ENCODE data around the gene CEP63. TPM values are rescaled to one million over a fixed set of nuclear protein-coding genes. Genes with fewer than 3 reads are reported as not detected.

Gene CEP63
- total RNA-seq, 1 donor from 2014 or later, result 22.1 TPM

- Histone ChIP-seq H3K9me3 (no peaks in the 10 kb centered on the region), H3K36me3 (no peaks in the 10 kb centered on the region), H3K4me3 (no peak overlapping the region), H3K4me1 (peaks cover 24% of the 10 kb centered on the region), H3K27me3 (no peaks in the 10 kb centered on the region), H3K27ac (peak overlapping the region; percentile 42)
- DNase-seq (no peak), ATAC-seq (peak; percentile 49)
- TF ChIP-seq CTCF (IDR thresholded peaks at IDR 0.05), result no peak
- intact Hi-C loops (cut with DNase I), result no loop called here
Observed at GRCh38 chr3:134445636-134446035, 40.2 kb upstream of the CEP63 start.

GRCh38 chr3:134446800-134447199 lies 39.1 kb upstream of the CEP63 start:
- H3K27ac ChIP-seq, result no peak overlapping the region
- H3K27me3 ChIP-seq, result no peaks in the 10 kb centered on the region
- intact Hi-C loops (cut with DNase I), result no loop called here
- peak; percentile 64 for ATAC-seq
- TF ChIP-seq CTCF (IDR thresholded peaks at IDR 0.05), result no peak
- no peak overlapping the region for H3K4me3 ChIP-seq
- H3K4me1 ChIP-seq, result peaks cover 24% of the 10 kb centered on the region
- no peaks in the 10 kb centered on the region for H3K9me3 ChIP-seq
- H3K36me3 ChIP-seq, result no peaks in the 10 kb centered on the region
- no peak for DNase-seq

GRCh38 chr3:134447351-134447750 lies 38.5 kb upstream of the CEP63 start:
- no peak for DNase-seq
- Histone ChIP-seq H3K9me3 (no peaks in the 10 kb centered on the region), H3K27ac (no peak overlapping the region), H3K36me3 (no peaks in the 10 kb centered on the region), H3K4me1 (peaks cover 24% of the 10 kb centered on the region), H3K4me3 (no peak overlapping the region), H3K27me3 (no peaks in the 10 kb centered on the region)
- intact Hi-C loops (cut with DNase I), result no loop called here
- TF ChIP-seq CTCF (IDR thresholded peaks at IDR 0.05), result no peak
- ATAC-seq, result no peak

- no peak for TF ChIP-seq CTCF (IDR thresholded peaks at IDR 0.05)
- H3K36me3 ChIP-seq, result no peaks in the 10 kb centered on the region
- no peaks in the 10 kb centered on the region for H3K27me3 ChIP-seq
- DNase-seq, result no peak
- intact Hi-C loops (cut with DNase I), result no loop called here
- H3K27ac ChIP-seq, result no peak overlapping the region
- peaks cover 24% of the 10 kb centered on the region for H3K4me1 ChIP-seq
- H3K4me3 ChIP-seq, result no peak overlapping the region
- H3K9me3 ChIP-seq, result no peaks in the 10 kb centered on the region
- ATAC-seq, result no peak
Observed at GRCh38 chr3:134448664-134449063, 37.2 kb upstream of the CEP63 start.

GRCh38 chr3:134449277-134449676 lies 36.6 kb upstream of the CEP63 start:
- Histone ChIP-seq H3K27me3 (no peaks in the 10 kb centered on the region), H3K36me3 (no peaks in the 10 kb centered on the region), H3K27ac (no peak overlapping the region), H3K9me3 (no peaks in the 10 kb centered on the region), H3K4me3 (no peak overlapping the region), H3K4me1 (peaks cover 24% of the 10 kb centered on the region)
- peak; percentile 41 for TF ChIP-seq CTCF (IDR thresholded peaks at IDR 0.05)
- DNase-seq (no peak), ATAC-seq (peak; percentile 36)
- intact Hi-C loops (cut with DNase I), result no loop called here

GRCh38 chr3:134449951-134450350 lies 35.9 kb upstream of the CEP63 start:
- intact Hi-C loops (cut with DNase I), result no loop called here
- Histone ChIP-seq H3K36me3 (no peaks in the 10 kb centered on the region), H3K4me1 (peaks cover 24% of the 10 kb centered on the region), H3K27ac (no peak overlapping the region), H3K9me3 (no peaks in the 10 kb centered on the region), H3K4me3 (no peak overlapping the region), H3K27me3 (no peaks in the 10 kb centered on the region)
- TF ChIP-seq CTCF (IDR thresholded peaks at IDR 0.05), result no peak
- ATAC-seq (peak; percentile 49), DNase-seq (no peak)

Data from upper lobe of right lung (tissue), 1 donor.